GM23338 (cell line): Measurements from ENCODE around the gene ZNF628.

ENCODE experiments used
- CREB1 ChIP-seq: fragments of 250-450 bp; sonication (Bioruptor Pico); IDR thresholded peaks from 2 replicates; pipeline ENCODE4 v1.5.0; 2020; ENCODE audit warnings: low read depth, mild to moderate bottlenecking, moderate library complexity
- CTCF ChIP-seq, 2 experiments: fragments of 200-600 bp in 1 of 2; sonication (generic) in 1 of 2; conservative IDR thresholded peaks; 2 replicates each; pipeline versions ENCODE4 v1.5.1 to v1.6.1; 2016 to 2017; ENCODE audit warnings: antibody characterized with exemption in 2 of 2, low read depth in 2 of 2, mild to moderate bottlenecking in 2 of 2, moderate library complexity in 1 of 2
- EZH2 ChIP-seq: fragments of 200-600 bp; sonication (generic); IDR thresholded peaks from one replicate; pipeline ENCODE4 v1.8.0; 2017; ENCODE audit warnings: antibody characterized with exemption, mild to moderate bottlenecking, low read depth; ENCODE audit not compliant: unreplicated experiment
- JUNB ChIP-seq: IDR thresholded peaks from one replicate; pipeline ENCODE4 v1.6.1; 2016; ENCODE audit warnings: antibody characterized with exemption; ENCODE audit not compliant: unreplicated experiment
- POLR2AphosphoS5 ChIP-seq: IDR thresholded peaks from 2 replicates; pipeline ENCODE4 v1.6.1; 2016; ENCODE audit warnings: antibody characterized with exemption, low read depth
- REST ChIP-seq: IDR thresholded peaks from one replicate; pipeline ENCODE4 v1.6.1; 2018; ENCODE audit warnings: antibody characterized with exemption; ENCODE audit not compliant: unreplicated experiment
- STAT1 ChIP-seq: IDR thresholded peaks from one replicate; pipeline ENCODE4 v1.6.1; 2016; ENCODE audit warnings: antibody characterized with exemption; ENCODE audit not compliant: unreplicated experiment

GRCh38 chr19:55500368-55500952 is 24.0 kb downstream of the ZNF628 start:
- TF ChIP-seq REST (no peak), CTCF (conservative IDR thresholded peaks at IDR 0.05; ENCODE audit: low read depth in 2 of 2) (no peak), EZH2 (no peak), POLR2AphosphoS5 (no peak), CREB1 (CRISPR knock-in tag) (no peak), JUNB (no peak), STAT1 (no peak)
